ENCODE data around the gene TIMM8B.

Gene TIMM8B

DNA sequence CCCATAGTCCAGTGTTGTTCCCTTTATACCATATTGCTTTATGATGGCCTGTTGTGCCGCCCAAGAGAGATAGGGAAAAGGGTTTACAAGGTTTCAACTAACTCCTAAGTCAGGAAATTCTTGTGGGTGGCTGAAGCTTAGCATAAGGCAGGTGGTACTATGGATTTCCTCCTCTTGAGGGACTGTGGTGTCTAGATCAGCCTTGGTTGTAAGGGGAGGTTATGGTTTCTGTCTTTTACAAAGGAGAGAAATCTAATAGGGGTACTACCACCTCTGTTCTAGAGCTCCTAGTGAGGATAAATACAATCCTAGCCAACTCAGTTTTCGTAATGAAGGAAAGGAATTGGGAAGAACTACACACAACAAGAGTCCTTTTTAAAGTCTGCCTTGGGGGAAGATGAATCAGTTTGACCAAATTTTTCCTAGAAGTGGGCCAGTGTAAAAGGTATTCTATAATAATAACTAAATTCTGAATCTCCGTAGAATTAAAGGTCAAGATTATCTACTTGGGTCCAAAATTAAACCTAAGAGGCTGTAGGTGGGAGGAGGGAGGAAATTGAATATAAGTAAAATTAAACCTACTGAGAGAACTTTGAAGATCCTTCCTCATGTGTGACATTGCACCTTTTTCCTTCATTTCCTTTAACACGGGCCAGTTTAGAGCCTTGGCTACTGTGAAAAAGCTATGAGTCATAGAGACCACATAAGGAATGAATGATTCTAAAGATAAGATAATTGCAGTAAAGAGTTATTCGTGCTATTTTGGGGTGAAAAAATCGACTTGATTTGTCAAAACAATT, 44.2 kb downstream of the TIMM8B start:
- Histone ChIP-seq H3K4me3 (ENCODE audit: low read depth in 1 of 2, low read length in 2 of 2) (no peak overlapping the region), H3K27ac (ENCODE audit: low read depth, low read length) (no peak overlapping the region), H3K36me3 (ENCODE audit: insufficient read depth, low read length) (peaks cover 29% of the 10 kb centered on the region), H3K4me1 (ENCODE audit: insufficient read depth, low read length) (no peaks in the 10 kb centered on the region), H3K27me3 (ENCODE audit: control insufficient read depth in 1 of 2, insufficient read depth in 2 of 2, low read length in 2 of 2) (no peaks in the 10 kb centered on the region), H3K9me3 (ENCODE audit: low read length) (no peaks in the 10 kb centered on the region), H3K9ac (ENCODE audit: low read length) (no peak overlapping the region)

DNA sequence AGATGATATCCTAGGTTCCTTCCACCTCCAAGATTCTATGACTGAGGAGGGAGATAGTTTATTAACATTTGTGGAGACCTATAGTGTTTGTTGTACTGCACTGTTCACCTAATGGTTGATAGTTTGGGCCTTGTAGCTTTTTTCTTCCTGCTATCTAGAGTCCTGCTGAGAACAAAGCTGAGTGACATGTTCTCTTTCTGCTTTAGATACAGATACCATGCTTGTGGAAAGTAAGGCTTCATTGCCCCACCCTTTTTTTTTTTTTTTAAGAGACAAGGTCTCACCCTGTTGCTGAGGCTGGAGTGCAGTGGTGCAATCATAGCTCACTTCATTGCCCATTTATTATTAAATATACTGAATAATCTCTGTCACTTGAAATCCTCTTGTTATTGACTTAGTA, 49.0 kb downstream of the TIMM8B start:
- Histone ChIP-seq H3K9ac (ENCODE audit: low read length) (no peak overlapping the region), H3K4me3 (ENCODE audit: low read depth in 1 of 2, low read length in 2 of 2) (no peak overlapping the region), H3K9me3 (ENCODE audit: low read length) (no peaks in the 10 kb centered on the region), H3K4me1 (ENCODE audit: insufficient read depth, low read length) (no peaks in the 10 kb centered on the region), H3K27me3 (ENCODE audit: control insufficient read depth in 1 of 2, insufficient read depth in 2 of 2, low read length in 2 of 2) (no peaks in the 10 kb centered on the region), H3K27ac (ENCODE audit: low read depth, low read length) (no peak overlapping the region), H3K36me3 (ENCODE audit: insufficient read depth, low read length) (peaks cover 32% of the 10 kb centered on the region)
